Breast epithelium (tissue), 4 donors: ENCODE data around the gene TENM4. TPM values are rescaled to one million over a fixed set of nuclear protein-coding genes. Genes with fewer than 3 reads are reported as not detected.

ENCODE experiments used
- DNase-seq, 2 donors: peaks; one replicate each; pipeline ENCODE4 v3.0.0-alpha.2; 2019; ENCODE audit warnings: low spot score in 2 of 2
- H3K27ac ChIP-seq, 2 donors: fragments of 200-600 bp; sonication (generic) in 1 of 2; one replicate each; pipeline ENCODE4 v1.5.1; 2016 to 2019; ENCODE audit warnings: mild to moderate bottlenecking in 1 of 2
- H3K27me3 ChIP-seq, 2 donors: fragments of 200-600 bp; sonication (generic) in 1 of 2; one replicate each; pipeline versions ENCODE4 v1.5.1 to v1.6.0; 2017 to 2019; ENCODE audit warnings: control low read depth in 1 of 2, mild to moderate bottlenecking in 1 of 2
- H3K36me3 ChIP-seq: fragments of 200-600 bp; one replicate; pipeline ENCODE4 v1.5.1; 2019
- H3K4me1 ChIP-seq, 2 donors: fragments of 200-600 bp; sonication (generic); one replicate each; pipeline ENCODE4 v1.5.1; 2016 to 2019; ENCODE audit warnings: control low read depth in 1 of 2
- H3K4me3 ChIP-seq, 3 donors: fragments of 200-600 bp; sonication (generic); 1 replicate in 2 of 3; 2 replicates in 1 of 3; pipeline ENCODE4 v1.5.1; 2016 to 2019; ENCODE audit warnings: mild to moderate bottlenecking in 3 of 3, moderate library complexity in 2 of 3
- H3K9me3 ChIP-seq, 2 donors: fragments of 200-600 bp; sonication (generic) in 1 of 2; one replicate each; pipeline ENCODE4 v1.5.1; 2016 to 2019; ENCODE audit warnings: control low read depth in 1 of 2
- CTCF ChIP-seq, 3 donors: fragments of 450-650 bp; IDR thresholded peaks; one replicate each; pipeline ENCODE4 v1.5.1; 2016 to 2017; ENCODE audit warnings: antibody characterized with exemption in 3 of 3, mild to moderate bottlenecking in 3 of 3, moderate library complexity in 3 of 3
- POLR2A ChIP-seq: fragments of 450-650 bp; IDR thresholded peaks from one replicate; pipeline ENCODE4 v1.6.1; 2016; ENCODE audit warnings: antibody characterized with exemption, mild to moderate bottlenecking, moderate library complexity
- POLR2AphosphoS5 ChIP-seq, 3 donors: sonication (generic); formaldehyde crosslinking; IDR thresholded peaks; one replicate each; pipeline ENCODE4 v1.6.1; 2017; ENCODE audit warnings: antibody characterized with exemption in 3 of 3
- intact Hi-C: fragments of 100-400 bp; cut with DNase I; formaldehyde crosslinking; loops from one replicate; pipeline ENCODE4 v1.15.1; 2023; ENCODE audit warnings: low total_unique reads
- total RNA-seq, 3 donors: library from RNA; depleted of rRNA; stranded (reverse); fragments of >200 nt; gene quantifications; one replicate each; pipeline ENCODE4 v1.1.0, GENCODE V29; 2016

Gene TENM4
- total RNA-seq, 3 donors from 2014 or later, result 0.29 to 7.9 (median 4.8) TPM

GRCh38 chr11:79471071-79471844 is 30.4 kb upstream of the TENM4 start:
- intact Hi-C loops, result no loop called here
- Histone ChIP-seq H3K4me1 (no peaks in the 10 kb centered on the region), H3K27ac (no peak overlapping the region), H3K36me3 (no peaks in the 10 kb centered on the region), H3K27me3 (no peaks in the 10 kb centered on the region), H3K4me3 (no peak overlapping the region), H3K9me3 (peaks cover 4 to 5% of the 10 kb centered on the region in 2 donors)
- DNase-seq, result no peak
- TF ChIP-seq POLR2AphosphoS5 (IDR thresholded peaks at IDR 0.05) (no peak), POLR2A (no peak), CTCF (IDR thresholded peaks at IDR 0.05) (no peak)

- intact Hi-C loops, result no loop called here
- no peaks in the 10 kb centered on the region for H3K4me1 ChIP-seq
- no peak overlapping the region for H3K27ac ChIP-seq
- H3K4me3 ChIP-seq, result no peak overlapping the region
- TF ChIP-seq POLR2A (no peak), CTCF (IDR thresholded peaks at IDR 0.05) (no peak), POLR2AphosphoS5 (IDR thresholded peaks at IDR 0.05) (no peak)
- no peaks in the 10 kb centered on the region for H3K36me3 ChIP-seq
- H3K9me3 ChIP-seq, result no peaks in the 10 kb centered on the region
- DNase-seq, result no peak
- H3K27me3 ChIP-seq, result no peaks in the 10 kb centered on the region
Measured at GRCh38 chr11:79470161-79470560, 29.3 kb upstream of the TENM4 start.

- Histone ChIP-seq H3K9me3 (no peaks in the 10 kb centered on the region), H3K4me3 (no peak overlapping the region), H3K27me3 (no peaks in the 10 kb centered on the region), H3K36me3 (no peaks in the 10 kb centered on the region), H3K27ac (no peak overlapping the region), H3K4me1 (no peaks in the 10 kb centered on the region)
- no peak for DNase-seq
- TF ChIP-seq POLR2A (no peak), POLR2AphosphoS5 (IDR thresholded peaks at IDR 0.05) (no peak), CTCF (IDR thresholded peaks at IDR 0.05) (no peak)
- intact Hi-C loops, result no loop called here
Measured at GRCh38 chr11:79467761-79468160, 26.9 kb upstream of the TENM4 start.

- Histone ChIP-seq H3K4me1 (no peaks in the 10 kb centered on the region), H3K27ac (no peak overlapping the region), H3K9me3 (no peaks in the 10 kb centered on the region), H3K36me3 (no peaks in the 10 kb centered on the region), H3K4me3 (no peak overlapping the region), H3K27me3 (no peaks in the 10 kb centered on the region)
- no peak for DNase-seq
- intact Hi-C loops, result no loop called here
- TF ChIP-seq POLR2A (no peak), POLR2AphosphoS5 (IDR thresholded peaks at IDR 0.05) (no peak), CTCF (IDR thresholded peaks at IDR 0.05) (no peak)
Measured at GRCh38 chr11:79466411-79466810, 25.6 kb upstream of the TENM4 start.

- intact Hi-C loops, result no loop called here
- TF ChIP-seq CTCF (IDR thresholded peaks at IDR 0.05) (no peak), POLR2AphosphoS5 (IDR thresholded peaks at IDR 0.05) (no peak), POLR2A (no peak)
- H3K4me1 ChIP-seq, result no peaks in the 10 kb centered on the region
- H3K4me3 ChIP-seq, result no peak overlapping the region
- no peak for DNase-seq
- H3K27me3 ChIP-seq, result no peaks in the 10 kb centered on the region
- H3K27ac ChIP-seq, result no peak overlapping the region
- H3K36me3 ChIP-seq, result no peaks in the 10 kb centered on the region
- H3K9me3 ChIP-seq, result no peaks in the 10 kb centered on the region
Measured at GRCh38 chr11:79465160-79465559, 24.3 kb upstream of the TENM4 start.
